GM10266 (cell line): ENCODE data around the gene WDR82.

Source experiments
- DNase-seq: peaks from one replicate; pipeline ENCODE4 v3.0.0; 2012; ENCODE audit errors: extremely low spot score
- CTCF ChIP-seq: IDR thresholded peaks from 2 replicates; pipeline ENCODE4 v1.5.1; 2012; ENCODE audit warnings: mild to moderate bottlenecking, low read depth; ENCODE audit not compliant: control insufficient read depth, insufficient read depth; ENCODE audit errors: missing control alignments

The WDR82 gene

GRCh38 chr3:52249683-52250082 is 28.8 kb downstream of the WDR82 start:
- no peak for TF ChIP-seq CTCF
- no peak for DNase-seq

- no peak for DNase-seq
- no peak for TF ChIP-seq CTCF
Measured at GRCh38 chr3:52248816-52249547, 29.5 kb downstream of the WDR82 start.

GRCh38 chr3:52248165-52248541 is 30.3 kb downstream of the WDR82 start:
- no peak for TF ChIP-seq CTCF
- no peak for DNase-seq

GRCh38 chr3:52247409-52248164 is 30.9 kb downstream of the WDR82 start:
- TF ChIP-seq CTCF, result no peak
- no peak for DNase-seq

GRCh38 chr3:52246728-52247408 is 31.6 kb downstream of the WDR82 start:
- no peak for TF ChIP-seq CTCF
- DNase-seq, result no peak

- DNase-seq, result no peak
- TF ChIP-seq CTCF, result no peak
Measured at GRCh38 chr3:52246264-52246620, 32.2 kb downstream of the WDR82 start.
